PC-3 (cell line): ENCODE results near the gene ERBB4. TPM values are rescaled to one million over a fixed set of nuclear protein-coding genes. Genes with fewer than 3 reads are reported as not detected.

Experiments
- ATAC-seq: fragments of 200-7000 bp; cut with Tn5 transposase; 2 replicates; pipeline ENCODE4 v1.9.1; 2020; ENCODE audit warnings: mild to moderate bottlenecking, moderate library complexity
- BruUV-seq: library from RNA; stranded (reverse); fragments of 400-500 nt; replicated peaks from 2 replicates; lab custom pipeline; 2021; lab: Mats Ljungman, UMichigan
- CTCF ChIA-PET: fragments of 300-600 bp; sonication (Branson Sonifier 250); formaldehyde crosslinking; loops from one replicate; lab custom pipeline; 2022; ENCODE audit warnings: antibody characterized with exemption; lab: Charles Lee
- POLR2A ChIA-PET: fragments of 300-600 bp; sonication (Branson Sonifier 250); formaldehyde crosslinking; loops from one replicate; lab custom pipeline; 2022; ENCODE audit warnings: antibody characterized with exemption; ENCODE audit not compliant: unreplicated experiment; lab: Charles Lee
- DNase-seq: peaks from one replicate; pipeline ENCODE4 v3.0.0-alpha.2; 2015
- H2AFZ ChIP-seq: fragments of 300-600 bp; sonication (generic); 2 replicates; pipeline ENCODE4 v1.6.0; 2016; ENCODE audit warnings: antibody characterized with exemption, low read length
- H3F3A ChIP-seq: fragments of 300-600 bp; sonication (generic); one replicate; pipeline ENCODE4 v1.6.0; 2017; ENCODE audit warnings: antibody characterized with exemption, low read length, control low read depth, mild to moderate bottlenecking; ENCODE audit not compliant: unreplicated experiment
- H3K27ac ChIP-seq: fragments of 300-600 bp; sonication (generic); 2 replicates; pipeline ENCODE4 v1.5.1; 2016; ENCODE audit warnings: mild to moderate bottlenecking, low read length
- H3K27me3 ChIP-seq: fragments of 300-600 bp; sonication (generic); 2 replicates; pipeline ENCODE4 v1.6.1; 2016; ENCODE audit warnings: low read length, mixed read lengths
- H3K36me3 ChIP-seq: fragments of 300-600 bp; sonication (generic); 2 replicates; pipeline ENCODE4 v1.6.1; 2016; ENCODE audit warnings: low read depth, mixed run types, low read length, mixed read lengths
- H3K4me1 ChIP-seq: fragments of 300-600 bp; sonication (generic); 2 replicates; pipeline ENCODE4 v1.5.1; 2016; ENCODE audit warnings: low read length; ENCODE audit not compliant: insufficient read depth
- H3K4me2 ChIP-seq: fragments of 300-600 bp; sonication (generic); 2 replicates; pipeline ENCODE4 v1.6.0; 2016; ENCODE audit warnings: low read length
- H3K4me3 ChIP-seq: fragments of 300-600 bp; sonication (generic); 2 replicates; pipeline ENCODE4 v1.5.1; 2016; ENCODE audit warnings: mild to moderate bottlenecking, low read length, mixed read lengths
- H3K79me2 ChIP-seq: fragments of 300-600 bp; sonication (generic); 2 replicates; pipeline ENCODE4 v1.6.1; 2017; ENCODE audit warnings: low read length, mixed read lengths
- H3K9ac ChIP-seq: fragments of 300-600 bp; sonication (generic); 2 replicates; pipeline ENCODE4 v1.6.0; 2016; ENCODE audit warnings: mild to moderate bottlenecking, low read length
- H3K9me2 ChIP-seq: fragments of 300-600 bp; sonication (generic); replicated peaks from 2 replicates; pipeline ENCODE4 v1.6.1; 2016; ENCODE audit warnings: mixed run types, low read length, mixed read lengths
- H3K9me3 ChIP-seq: fragments of 300-600 bp; sonication (generic); 2 replicates; pipeline ENCODE4 v1.6.1; 2016; ENCODE audit warnings: low read length, mixed read lengths
- H4K20me1 ChIP-seq: fragments of 300-600 bp; sonication (generic); 2 replicates; pipeline ENCODE4 v1.6.1; 2016; ENCODE audit warnings: low read length, mixed read lengths
- CTCF ChIP-seq: fragments of 300-600 bp; sonication (generic); conservative IDR thresholded peaks from 2 replicates; pipeline ENCODE4 v1.5.1; 2017; ENCODE audit warnings: antibody characterized with exemption, low read depth, mild to moderate bottlenecking, low read length
- EZH2 ChIP-seq: fragments of 300-600 bp; sonication (generic); IDR thresholded peaks from one replicate; pipeline ENCODE4 v1.6.1; 2017; ENCODE audit warnings: antibody characterized with exemption, mild to moderate bottlenecking, low read length; ENCODE audit not compliant: unreplicated experiment
- EZH2phosphoT487 ChIP-seq: fragments of 300-600 bp; sonication (generic); IDR thresholded peaks from 2 replicates; pipeline ENCODE4 v1.6.1; 2018; ENCODE audit warnings: mild to moderate bottlenecking, antibody characterized with exemption, low read length, borderline replicate concordance
- intact Hi-C: fragments of 100-400 bp; cut with micrococcal nuclease; formaldehyde crosslinking; loops from 2 replicates; pipeline ENCODE4 v1.9.0; 2023
- total RNA-seq: library from RNA; depleted of rRNA; stranded (reverse); fragments of >200 nt; gene quantifications from 2 replicates; pipeline ENCODE4 v1.2.3, GENCODE V29; 2014

Gene ERBB4
- total RNA-seq, 1 experiment from 2014 or later, result under 0.01 TPM

- Histone ChIP-seq H3K27ac (no peak overlapping the region), H3K79me2 (no peaks in the 10 kb centered on the region), H3K9me2 (no peaks in the 10 kb centered on the region), H3K4me1 (peaks cover 13% of the 10 kb centered on the region), H2AFZ (no peak overlapping the region), H3K36me3 (no peaks in the 10 kb centered on the region), H4K20me1 (no peaks in the 10 kb centered on the region), H3K9me3 (no peaks in the 10 kb centered on the region), H3K9ac (no peak overlapping the region), H3K27me3 (no peaks in the 10 kb centered on the region), H3F3A (no peaks in the 10 kb centered on the region), H3K4me2 (no peak overlapping the region), H3K4me3 (no peak overlapping the region)
- no peak for DNase-seq
- TF ChIP-seq EZH2, result no peak
- TF ChIP-seq CTCF, result no peak
- no peak for TF ChIP-seq EZH2phosphoT487
- BruUV-seq, result no TSS peak
- ChIA-PET CTCF (no interaction called here), POLR2A (no interaction called here)
- no peak for ATAC-seq
- intact Hi-C loops, result no loop called here
Observed at GRCh38 chr2:211397764-211398163, 1140.8 kb downstream of the ERBB4 start.

DNA sequence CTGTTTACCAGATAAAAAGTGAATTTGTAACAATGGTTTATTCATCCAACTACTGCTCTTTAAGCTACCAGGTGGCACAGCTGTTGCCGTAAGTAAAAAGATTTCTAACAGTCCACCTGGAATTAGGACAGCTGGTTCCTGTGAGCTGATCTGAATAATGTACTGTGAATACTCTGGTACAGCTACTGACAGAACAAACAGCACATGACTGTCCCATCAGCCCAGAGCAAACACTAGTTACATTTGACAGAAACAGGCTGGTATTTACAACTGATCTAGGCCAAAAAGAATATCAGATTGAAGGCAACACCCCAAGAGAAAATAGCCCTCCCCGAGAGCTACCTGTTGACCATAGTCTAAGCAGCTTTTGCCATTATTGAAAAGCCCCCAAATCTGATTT, 1141.8 kb downstream of the ERBB4 start:
- Histone ChIP-seq H3K4me3 (no peak overlapping the region), H3K9me2 (no peaks in the 10 kb centered on the region), H3K27ac (no peak overlapping the region), H4K20me1 (no peaks in the 10 kb centered on the region), H3K9ac (no peak overlapping the region), H3K27me3 (no peaks in the 10 kb centered on the region), H2AFZ (no peak overlapping the region), H3K9me3 (no peaks in the 10 kb centered on the region), H3K4me1 (peaks cover 13% of the 10 kb centered on the region), H3K79me2 (no peaks in the 10 kb centered on the region), H3K4me2 (no peak overlapping the region), H3K36me3 (no peaks in the 10 kb centered on the region), H3F3A (no peaks in the 10 kb centered on the region)
- DNase-seq, result no peak
- BruUV-seq, result no TSS peak
- POLR2A ChIA-PET, result no interaction called here
- intact Hi-C loops, result no loop called here
- ATAC-seq, result 0 out of 2 replicates have a peak, but pooled peaks have one; percentile 24
- TF ChIP-seq CTCF (no peak), EZH2phosphoT487 (no peak), EZH2 (no peak)
- CTCF ChIA-PET, result no interaction called here

DNA sequence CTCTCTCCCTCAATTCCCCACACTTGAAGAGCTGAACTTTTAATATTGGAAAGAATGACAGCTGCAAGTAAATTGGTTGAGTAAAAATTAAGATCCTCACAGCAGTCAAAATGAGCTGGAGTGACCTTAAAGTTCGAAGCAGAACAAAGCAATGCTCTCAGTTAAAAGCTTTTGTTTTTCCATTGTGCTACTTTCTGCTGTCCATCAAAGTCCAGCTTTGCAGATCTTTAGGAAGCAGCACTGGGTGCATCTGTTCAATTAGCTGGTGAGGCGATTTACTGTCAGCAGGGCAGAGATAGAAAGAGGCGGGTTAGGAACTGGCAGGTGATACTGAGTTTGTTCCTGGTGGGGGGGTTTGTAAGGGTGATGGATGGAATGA, 1147.4 kb downstream of the ERBB4 start:
- intact Hi-C loops, result no loop called here
- Histone ChIP-seq H3K27ac (no peak overlapping the region), H3K4me1 (peaks cover 7% of the 10 kb centered on the region; the same call in 1 of the 2 replicates), H3K4me3 (no peak overlapping the region), H3K27me3 (no peaks in the 10 kb centered on the region), H2AFZ (no peak overlapping the region), H3K9me2 (no peaks in the 10 kb centered on the region), H3K36me3 (no peaks in the 10 kb centered on the region), H4K20me1 (no peaks in the 10 kb centered on the region), H3K9me3 (no peaks in the 10 kb centered on the region), H3F3A (no peaks in the 10 kb centered on the region), H3K79me2 (no peaks in the 10 kb centered on the region), H3K9ac (no peak overlapping the region), H3K4me2 (no peak overlapping the region)
- no TSS peak for BruUV-seq
- DNase-seq (no peak), ATAC-seq (no peak)
- CTCF ChIA-PET, result no interaction called here
- TF ChIP-seq EZH2phosphoT487 (no peak), CTCF (no peak), EZH2 (no peak)
- POLR2A ChIA-PET, result no interaction called here
